Liver (tissue), 2 donors: ENCODE measurements around the gene DIP2A.

Source experiments
- TF ChIP-seq, protein P1 (sequence below): fragments of 150-350 bp; IDR thresholded peaks from 2 replicates; pipeline ENCODE4 v1.5.1; 2017; ENCODE audit warnings: improper control_type of control experiment, low read depth, low read length; ENCODE audit not compliant: missing input control
- TF ChIP-seq, protein P2 (sequence below): IDR thresholded peaks from 2 replicates; pipeline ENCODE4 v1.6.1; 2016; ENCODE audit warnings: antibody characterized with exemption
- donor health status: healthy.

DNA sequence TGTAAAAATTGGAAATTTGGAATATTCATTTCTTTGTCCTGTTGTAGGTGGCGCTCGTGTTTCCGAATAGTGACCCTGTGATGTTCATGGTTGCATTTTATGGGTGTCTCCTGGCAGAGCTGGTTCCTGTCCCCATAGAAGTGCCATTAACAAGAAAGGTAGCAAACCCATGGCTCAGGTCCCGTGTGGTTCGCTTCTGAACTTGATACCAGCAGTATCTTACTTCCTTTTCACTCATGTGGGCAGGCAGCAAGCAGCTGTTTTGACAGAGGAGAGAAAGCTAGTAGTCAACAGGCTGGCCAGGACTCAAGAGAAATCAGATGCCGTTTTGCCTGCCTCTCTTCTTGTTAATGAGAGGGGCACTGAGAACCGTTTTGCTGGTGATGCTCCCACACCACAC is 73.4 kb downstream of the DIP2A start:
- TF ChIP-seq, protein P1, sequence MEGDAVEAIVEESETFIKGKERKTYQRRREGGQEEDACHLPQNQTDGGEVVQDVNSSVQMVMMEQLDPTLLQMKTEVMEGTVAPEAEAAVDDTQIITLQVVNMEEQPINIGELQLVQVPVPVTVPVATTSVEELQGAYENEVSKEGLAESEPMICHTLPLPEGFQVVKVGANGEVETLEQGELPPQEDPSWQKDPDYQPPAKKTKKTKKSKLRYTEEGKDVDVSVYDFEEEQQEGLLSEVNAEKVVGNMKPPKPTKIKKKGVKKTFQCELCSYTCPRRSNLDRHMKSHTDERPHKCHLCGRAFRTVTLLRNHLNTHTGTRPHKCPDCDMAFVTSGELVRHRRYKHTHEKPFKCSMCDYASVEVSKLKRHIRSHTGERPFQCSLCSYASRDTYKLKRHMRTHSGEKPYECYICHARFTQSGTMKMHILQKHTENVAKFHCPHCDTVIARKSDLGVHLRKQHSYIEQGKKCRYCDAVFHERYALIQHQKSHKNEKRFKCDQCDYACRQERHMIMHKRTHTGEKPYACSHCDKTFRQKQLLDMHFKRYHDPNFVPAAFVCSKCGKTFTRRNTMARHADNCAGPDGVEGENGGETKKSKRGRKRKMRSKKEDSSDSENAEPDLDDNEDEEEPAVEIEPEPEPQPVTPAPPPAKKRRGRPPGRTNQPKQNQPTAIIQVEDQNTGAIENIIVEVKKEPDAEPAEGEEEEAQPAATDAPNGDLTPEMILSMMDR = no peak
- TF ChIP-seq, protein P2, sequence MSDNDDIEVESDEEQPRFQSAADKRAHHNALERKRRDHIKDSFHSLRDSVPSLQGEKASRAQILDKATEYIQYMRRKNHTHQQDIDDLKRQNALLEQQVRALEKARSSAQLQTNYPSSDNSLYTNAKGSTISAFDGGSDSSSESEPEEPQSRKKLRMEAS = no peak
